ENCODE data around the gene SDK1.

GRCh38 chr7:3301449-3301731 is 338 bp downstream of the SDK1 start:
- TF ChIP-seq CTCF (IDR thresholded peaks at IDR 0.05) = no peak
- no peak for TF ChIP-seq RAD21 (conservative IDR thresholded peaks at IDR 0.05 in 1 of 2, IDR thresholded peaks at IDR 0.05 in 1 of 2)
- no peak for TF ChIP-seq USF2 (IDR thresholded peaks at IDR 0.05)

Data from A549 (cell line).